Stimulated activated naive B cell treated with anti-CD40 and anti-IgM and Interleukin-4, amounts not matched to agents 10 μg/mL and 1 μg/mL and 100 μg/mL, for 72 hours (primary cell): Measurements from ENCODE around the gene GRIP2.

Experiments
- ATAC-seq, 2 donors: fragments of 150-1000 bp; cut with Tn5 transposase; replicated peaks; 2 replicates each; pipeline ENCODE4 v1.10.0; 2021; ENCODE audit warnings: moderate library complexity in 1 of 2
- DNase-seq: peaks from one replicate; pipeline ENCODE4 v3.0.0; 2021
- H3K27ac Mint-ChIP-seq: one replicate; pipeline ENCODE4 v1.8.0; 2022; ENCODE audit warnings: mild to moderate bottlenecking, mixed read lengths
- H3K27me3 Mint-ChIP-seq, 2 donors: one replicate each; pipeline ENCODE4 v1.8.0; 2022; ENCODE audit warnings: mixed read lengths in 2 of 2
- H3K36me3 Mint-ChIP-seq, 2 donors: one replicate each; pipeline ENCODE4 v1.8.0; 2022; ENCODE audit warnings: mixed read lengths in 2 of 2, mild to moderate bottlenecking in 1 of 2
- H3K4me1 Mint-ChIP-seq, 2 donors: one replicate each; pipeline ENCODE4 v1.8.0; 2022; ENCODE audit warnings: mixed read lengths in 2 of 2, mild to moderate bottlenecking in 1 of 2
- H3K4me3 Mint-ChIP-seq, 2 donors: one replicate each; pipeline ENCODE4 v1.8.0; 2022; ENCODE audit warnings: mild to moderate bottlenecking in 2 of 2, mixed read lengths in 2 of 2, moderate library complexity in 1 of 2
- H3K9me3 Mint-ChIP-seq, 2 donors: one replicate each; pipeline ENCODE4 v1.8.0; 2022; ENCODE audit warnings: mixed read lengths in 2 of 2, mild to moderate bottlenecking in 1 of 2

GRIP2 gene

GRCh38 chr3:14550651-14551611 is 10.8 kb upstream of the GRIP2 start:
- Mint-ChIP-seq H3K9me3 (no peaks in the 10 kb centered on the region), H3K4me3 (no peak overlapping the region), H3K27ac (no peak overlapping the region), H3K27me3 (peaks cover 72 to 89% of the 10 kb centered on the region in 2 donors), H3K36me3 (no peaks in the 10 kb centered on the region), H3K4me1 (peaks cover 6 to 7% of the 10 kb centered on the region in 2 donors)
- no peak for ATAC-seq
- no peak for DNase-seq

- Mint-ChIP-seq H3K27ac (no peak overlapping the region), H3K9me3 (no peaks in the 10 kb centered on the region), H3K27me3 (peaks cover 72 to 87% of the 10 kb centered on the region in 2 donors), H3K36me3 (no peaks in the 10 kb centered on the region), H3K4me3 (no peak overlapping the region), H3K4me1 (peaks cover under 1 to 3% of the 10 kb centered on the region in 2 donors)
- DNase-seq (no peak), ATAC-seq (no peak)
Observed at GRCh38 chr3:14550181-14550580, 10.0 kb upstream of the GRIP2 start.

GRCh38 chr3:14549256-14549919 is 9.2 kb upstream of the GRIP2 start:
- Mint-ChIP-seq H3K27me3 (peaks cover 65 to 81% of the 10 kb centered on the region in 2 donors), H3K4me1 (peaks cover 0 to 3% of the 10 kb centered on the region in 2 donors), H3K36me3 (no peaks in the 10 kb centered on the region), H3K27ac (no peak overlapping the region), H3K9me3 (no peaks in the 10 kb centered on the region), H3K4me3 (no peak overlapping the region)
- DNase-seq (no peak), ATAC-seq (peak in 1 of 2 donors; percentile 43)

GRCh38 chr3:14548321-14548729 is 8.2 kb upstream of the GRIP2 start:
- peak; percentile 11 for DNase-seq
- Mint-ChIP-seq H3K27ac (no peak overlapping the region), H3K9me3 (no peaks in the 10 kb centered on the region), H3K4me3 (no peak overlapping the region), H3K4me1 (peaks cover 0 to 3% of the 10 kb centered on the region in 2 donors), H3K36me3 (no peaks in the 10 kb centered on the region), H3K27me3 (peaks cover 60 to 74% of the 10 kb centered on the region in 2 donors)
- peak; percentile 88 to 95 for ATAC-seq

- H3K9me3 Mint-ChIP-seq, result no peaks in the 10 kb centered on the region
- H3K4me1 Mint-ChIP-seq, result peaks cover 0 to 3% of the 10 kb centered on the region in 2 donors
- no peak overlapping the region for H3K27ac Mint-ChIP-seq
- peaks cover 56 to 68% of the 10 kb centered on the region in 2 donors for H3K27me3 Mint-ChIP-seq
- H3K4me3 Mint-ChIP-seq, result no peak overlapping the region
- no peaks in the 10 kb centered on the region for H3K36me3 Mint-ChIP-seq
- DNase-seq (no peak), ATAC-seq (peak in 1 of 2 donors; percentile 7)
Observed at GRCh38 chr3:14547693-14548092, 7.6 kb upstream of the GRIP2 start.

- no peak overlapping the region for H3K4me3 Mint-ChIP-seq
- no peaks in the 10 kb centered on the region for H3K9me3 Mint-ChIP-seq
- peaks cover 0 to 3% of the 10 kb centered on the region in 2 donors for H3K4me1 Mint-ChIP-seq
- no peak overlapping the region for H3K27ac Mint-ChIP-seq
- H3K36me3 Mint-ChIP-seq, result no peaks in the 10 kb centered on the region
- no peak for ATAC-seq
- DNase-seq, result no peak
- H3K27me3 Mint-ChIP-seq, result peaks cover 44 to 52% of the 10 kb centered on the region in 2 donors
Observed at GRCh38 chr3:14546041-14546440, 5.9 kb upstream of the GRIP2 start.

- H3K36me3 Mint-ChIP-seq, result no peaks in the 10 kb centered on the region
- peaks cover 0 to 2% of the 10 kb centered on the region in 2 donors for H3K4me1 Mint-ChIP-seq
- H3K27me3 Mint-ChIP-seq, result peaks cover 36 to 44% of the 10 kb centered on the region in 2 donors
- ATAC-seq (no peak), DNase-seq (no peak)
- no peak overlapping the region for H3K27ac Mint-ChIP-seq
- no peaks in the 10 kb centered on the region for H3K9me3 Mint-ChIP-seq
- no peak overlapping the region for H3K4me3 Mint-ChIP-seq
Observed at GRCh38 chr3:14545251-14545635, 5.1 kb upstream of the GRIP2 start.

- Mint-ChIP-seq H3K4me1 (no peaks in the 10 kb centered on the region), H3K4me3 (no peak overlapping the region), H3K9me3 (no peaks in the 10 kb centered on the region), H3K27ac (no peak overlapping the region), H3K36me3 (no peaks in the 10 kb centered on the region), H3K27me3 (peaks cover 34 to 39% of the 10 kb centered on the region in 2 donors)
- ATAC-seq, result no peak
- DNase-seq, result no peak
Observed at GRCh38 chr3:14544282-14545250, 4.4 kb upstream of the GRIP2 start.

GRCh38 chr3:14543446-14543845 is 3.3 kb upstream of the GRIP2 start:
- DNase-seq (no peak), ATAC-seq (no peak)
- Mint-ChIP-seq H3K4me3 (no peak overlapping the region), H3K27me3 (peaks cover 28 to 29% of the 10 kb centered on the region in 2 donors), H3K9me3 (no peaks in the 10 kb centered on the region), H3K36me3 (no peaks in the 10 kb centered on the region), H3K27ac (no peak overlapping the region), H3K4me1 (no peaks in the 10 kb centered on the region)

- ATAC-seq, result no peak
- no peak overlapping the region for H3K4me3 Mint-ChIP-seq
- H3K36me3 Mint-ChIP-seq, result no peaks in the 10 kb centered on the region
- no peaks in the 10 kb centered on the region for H3K9me3 Mint-ChIP-seq
- no peaks in the 10 kb centered on the region for H3K4me1 Mint-ChIP-seq
- H3K27me3 Mint-ChIP-seq, result peaks cover 20 to 21% of the 10 kb centered on the region in 2 donors
- H3K27ac Mint-ChIP-seq, result no peak overlapping the region
- no peak for DNase-seq
Observed at GRCh38 chr3:14542656-14543055, 2.5 kb upstream of the GRIP2 start.

GRCh38 chr3:14541646-14542045 is 1.5 kb upstream of the GRIP2 start:
- Mint-ChIP-seq H3K36me3 (no peaks in the 10 kb centered on the region), H3K27me3 (peaks cover 11 to 12% of the 10 kb centered on the region in 2 donors), H3K27ac (no peak overlapping the region), H3K9me3 (no peaks in the 10 kb centered on the region), H3K4me3 (no peak overlapping the region), H3K4me1 (no peaks in the 10 kb centered on the region)
- no peak for DNase-seq
- ATAC-seq, result no peak

GRCh38 chr3:14540821-14541385 is 761 bp upstream of the GRIP2 start:
- ATAC-seq, result no peak
- DNase-seq, result no peak
- H3K4me3 Mint-ChIP-seq, result no peak overlapping the region
- no peaks in the 10 kb centered on the region for H3K36me3 Mint-ChIP-seq
- H3K9me3 Mint-ChIP-seq, result no peaks in the 10 kb centered on the region
- H3K27ac Mint-ChIP-seq, result no peak overlapping the region
- no peaks in the 10 kb centered on the region for H3K4me1 Mint-ChIP-seq
- peaks cover 5% of the 10 kb centered on the region in 2 donors for H3K27me3 Mint-ChIP-seq

- ATAC-seq, result no peak
- H3K36me3 Mint-ChIP-seq, result no peaks in the 10 kb centered on the region
- H3K27ac Mint-ChIP-seq, result no peak overlapping the region
- no peaks in the 10 kb centered on the region for H3K9me3 Mint-ChIP-seq
- H3K4me1 Mint-ChIP-seq, result no peaks in the 10 kb centered on the region
- no peak for DNase-seq
- H3K4me3 Mint-ChIP-seq, result no peak overlapping the region
- peaks cover 0 to 5% of the 10 kb centered on the region in 2 donors for H3K27me3 Mint-ChIP-seq
Observed at GRCh38 chr3:14539384-14539741, 779 bp downstream of the GRIP2 start.
